Measurements from ENCODE around the gene GEMIN5.

GRCh38 chr5:154844809-154845208 lies 93.2 kb downstream of the GEMIN5 start:
- TF ChIP-seq POLR2A (IDR thresholded peaks at IDR 0.05; ENCODE audit: low read depth, low read length): no peak
- TF ChIP-seq TAF1 (IDR thresholded peaks at IDR 0.05; ENCODE audit: borderline replicate concordance, low read depth, low read length): no peak
- TF ChIP-seq POLR2AphosphoS5 (IDR thresholded peaks at IDR 0.05; ENCODE audit: low read depth, low read length): no peak

Data from GM12892 (cell line).